GM12892 (cell line): Measurements from ENCODE around the gene PRSS57.

Source experiments
- POLR2A ChIP-seq: IDR thresholded peaks from 2 replicates; pipeline ENCODE4 v1.6.1; 2011; ENCODE audit warnings: low read depth, low read length, control low read depth
- POLR2AphosphoS5 ChIP-seq: IDR thresholded peaks from 2 replicates; pipeline ENCODE4 v1.6.1; 2011; ENCODE audit warnings: low read depth, low read length, control low read depth
- TAF1 ChIP-seq: IDR thresholded peaks from 2 replicates; pipeline ENCODE4 v1.6.1; 2011; ENCODE audit warnings: low read depth, mild to moderate bottlenecking, control low read depth, low read length, borderline replicate concordance

DNA sequence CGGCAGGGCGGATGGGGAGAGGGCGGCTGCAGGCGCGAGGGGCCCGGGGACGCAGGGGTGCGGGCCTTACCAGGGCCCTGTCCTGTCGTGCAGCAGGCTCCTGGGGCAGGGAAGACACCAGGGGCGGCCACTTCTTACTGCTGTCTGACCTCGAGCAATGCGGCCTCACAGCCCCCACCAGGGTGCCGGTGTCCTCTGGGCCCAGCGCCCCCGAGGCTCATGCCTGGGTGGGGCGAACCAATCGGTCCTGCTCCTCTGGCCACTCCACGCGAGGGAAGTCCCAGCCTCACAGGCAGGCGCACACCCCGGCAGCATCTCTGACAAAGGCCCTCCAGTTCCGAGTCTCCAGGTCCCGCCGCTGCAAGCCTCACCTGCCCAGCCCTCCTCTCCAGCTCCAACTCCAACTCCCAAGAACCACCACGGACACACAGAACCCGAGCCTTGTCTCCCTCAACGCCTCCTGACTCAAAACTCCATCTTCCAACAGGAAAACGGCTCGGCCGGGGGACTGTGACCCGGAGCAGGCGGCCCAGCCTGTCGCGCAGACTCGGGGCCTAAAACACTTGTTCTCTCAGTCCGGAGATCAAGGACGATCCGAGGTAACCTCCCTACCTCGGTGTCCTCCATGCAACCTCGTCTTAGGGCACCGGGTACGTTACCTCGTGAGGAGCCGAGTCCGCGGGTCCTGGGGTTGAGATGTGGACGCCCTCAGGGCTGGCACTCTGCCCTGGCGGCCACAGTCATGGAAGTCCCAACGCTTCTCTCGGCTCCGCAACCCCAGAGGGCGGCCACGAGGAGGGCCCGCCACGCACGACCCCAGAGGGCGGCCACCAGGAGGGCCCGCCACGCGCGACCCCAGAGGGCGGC, 49.1 kb downstream of the PRSS57 start:
- no peak; the same call in 1 of the 2 replicates for TF ChIP-seq POLR2A
- TF ChIP-seq POLR2AphosphoS5, result peak; percentile 9; the same call in 1 of the 2 replicates
- TF ChIP-seq TAF1, result no peak
